ENCODE data around the gene MYO1E.
A peak's percentile ranks its signal among the peaks of the same experiment; 100 is the strongest.
"Not testable (repeated sequence)": the region's sequence is repeated elsewhere in the genome, so short reads cannot be mapped to it uniquely, and the experiment has no call there.

Gene MYO1E

GRCh38 chr15:59180945-59181600 lies 191.6 kb downstream of the MYO1E start:
- DNase-seq: no peak

DNA sequence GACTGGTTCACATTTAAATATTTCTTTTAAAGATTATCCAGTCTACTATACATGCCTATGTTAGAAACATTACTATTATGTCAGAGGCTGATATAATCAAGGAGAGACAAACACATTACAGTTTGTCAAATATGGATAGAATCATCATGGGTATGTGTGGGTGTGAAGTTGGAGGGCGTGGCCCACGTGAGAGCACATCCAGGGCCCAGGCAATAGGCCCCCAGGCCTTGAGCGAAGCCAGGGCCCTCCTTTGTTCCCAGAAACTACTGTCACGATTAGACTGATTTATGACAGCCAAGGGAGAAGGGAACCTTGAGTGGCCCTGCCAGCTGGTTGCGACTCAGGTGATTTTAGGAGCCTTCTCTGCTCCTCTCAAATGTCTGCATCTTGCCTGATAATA lies 193.0 kb downstream of the MYO1E start:
- no peak for DNase-seq

DNA sequence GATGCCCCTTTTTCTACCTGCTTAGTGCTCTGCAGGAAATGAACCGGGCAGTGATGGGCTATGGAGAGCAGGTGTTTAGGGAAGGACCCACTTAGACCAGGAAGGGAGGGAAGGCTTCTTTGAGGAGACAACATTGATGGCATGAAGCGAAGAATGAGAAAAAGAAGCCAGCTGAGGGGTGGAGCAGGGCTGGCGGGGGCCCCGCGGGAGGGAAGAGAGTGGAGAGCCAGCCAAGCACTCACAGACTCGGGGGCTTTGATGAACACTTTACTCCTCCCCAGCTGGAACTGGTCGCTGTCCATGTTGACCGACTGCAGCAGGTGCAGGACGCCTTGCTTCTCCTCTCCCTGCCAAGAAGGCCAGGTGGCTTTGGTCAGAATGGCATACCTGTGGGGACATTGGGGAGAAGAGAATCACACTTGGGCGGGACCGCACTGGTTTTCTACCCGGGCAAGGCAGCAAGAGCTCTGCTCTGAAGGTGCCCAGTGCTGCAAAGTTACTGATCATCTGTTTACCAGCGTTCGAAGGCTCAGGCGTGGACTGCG lies 194.4 kb downstream of the MYO1E start:
- DNase-seq: no peak

DNA sequence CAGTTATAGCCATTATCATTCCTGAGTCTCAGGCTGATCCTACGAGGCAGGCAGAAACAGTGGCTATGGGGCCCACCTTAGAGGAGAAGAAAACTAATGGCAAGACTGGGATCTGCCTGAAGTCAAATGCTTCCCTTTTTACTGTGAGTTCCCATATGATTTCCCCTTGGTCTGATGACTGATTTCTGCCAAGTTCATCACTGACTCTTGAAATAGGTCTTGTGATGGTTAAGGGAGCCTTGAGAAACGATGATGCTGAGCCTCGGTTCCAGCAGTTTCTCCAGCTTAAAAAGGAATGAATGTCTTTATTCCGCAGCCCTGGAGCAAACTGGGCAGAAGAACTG lies 195.4 kb downstream of the MYO1E start:
- no peak for DNase-seq

DNA sequence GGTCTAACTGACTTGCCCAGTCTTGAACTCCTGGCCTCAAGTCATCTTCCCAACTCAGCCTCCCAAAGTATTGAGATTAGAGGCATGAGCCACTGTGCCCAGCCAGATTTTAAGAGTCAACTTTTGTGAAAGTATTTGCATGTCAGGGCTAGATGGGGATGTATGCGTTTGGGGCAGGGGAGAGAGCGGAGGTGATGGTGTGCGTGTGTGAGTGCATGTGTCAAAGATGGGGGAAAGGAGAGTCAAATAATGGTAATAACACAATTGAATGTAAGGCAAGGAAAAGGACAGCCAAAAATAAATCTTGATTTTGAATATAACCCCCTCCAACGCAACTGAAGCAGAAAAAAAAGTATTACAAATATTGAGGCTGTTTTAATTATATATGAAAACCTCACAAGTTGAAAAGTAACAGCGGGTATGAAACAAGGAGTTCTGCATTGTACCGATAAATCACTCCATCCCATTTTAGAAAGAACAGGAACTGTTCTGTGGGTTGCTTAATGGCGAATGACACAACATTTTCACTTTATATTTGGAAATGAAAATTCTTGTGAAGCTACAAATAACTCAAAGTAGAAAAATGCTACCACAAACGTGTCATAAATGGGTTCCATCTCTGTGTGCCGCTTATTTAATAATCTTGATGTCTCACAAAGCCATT lies 195.9 kb downstream of the MYO1E start:
- DNase-seq: no peak

DNA sequence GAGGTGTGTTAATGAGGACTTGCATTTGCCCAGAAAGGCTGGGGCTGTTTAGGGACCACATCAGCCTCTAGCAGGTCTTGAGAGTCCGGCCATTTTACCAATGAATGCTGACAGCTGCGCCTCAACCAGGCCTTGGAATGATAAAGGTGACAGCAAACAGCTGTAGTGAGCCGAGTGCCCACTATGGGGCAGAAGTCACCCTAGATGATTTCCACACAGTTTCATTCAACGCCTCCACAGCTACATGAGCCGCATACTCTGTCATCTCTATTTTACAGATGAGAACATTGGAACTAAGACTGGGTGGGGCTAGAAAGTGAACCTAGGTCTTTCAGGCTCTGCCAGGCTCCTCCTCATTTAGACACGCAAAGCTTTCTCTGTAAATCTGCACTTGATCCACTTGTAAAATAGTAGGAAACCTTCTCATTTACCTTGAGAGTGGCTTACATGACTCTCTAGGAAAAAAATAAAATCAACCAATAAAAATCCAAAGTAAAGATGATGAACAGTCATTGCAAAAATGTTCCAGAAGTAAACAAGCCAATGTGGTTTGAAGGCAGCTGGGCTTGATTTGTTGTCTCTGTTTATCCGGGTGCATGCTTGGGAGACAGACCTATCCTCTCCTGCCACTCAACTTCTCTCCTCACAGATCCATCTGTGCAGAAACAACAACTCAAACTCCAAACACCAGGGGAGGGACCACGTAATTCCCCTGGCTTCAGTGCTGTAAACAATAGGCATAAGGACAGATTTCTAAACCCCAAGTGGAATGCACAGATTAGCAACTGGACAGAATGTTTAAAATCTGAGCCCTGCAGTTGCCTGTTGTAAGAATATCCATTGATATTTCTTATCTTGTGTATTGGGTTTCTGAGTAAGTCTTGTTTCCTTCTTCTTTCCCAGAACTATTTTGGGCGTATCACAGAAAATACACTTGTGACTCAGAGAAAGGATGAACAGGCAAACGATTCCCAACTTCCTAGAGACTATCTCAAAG lies 197.5 kb downstream of the MYO1E start:
- DNase-seq: no peak

DNA sequence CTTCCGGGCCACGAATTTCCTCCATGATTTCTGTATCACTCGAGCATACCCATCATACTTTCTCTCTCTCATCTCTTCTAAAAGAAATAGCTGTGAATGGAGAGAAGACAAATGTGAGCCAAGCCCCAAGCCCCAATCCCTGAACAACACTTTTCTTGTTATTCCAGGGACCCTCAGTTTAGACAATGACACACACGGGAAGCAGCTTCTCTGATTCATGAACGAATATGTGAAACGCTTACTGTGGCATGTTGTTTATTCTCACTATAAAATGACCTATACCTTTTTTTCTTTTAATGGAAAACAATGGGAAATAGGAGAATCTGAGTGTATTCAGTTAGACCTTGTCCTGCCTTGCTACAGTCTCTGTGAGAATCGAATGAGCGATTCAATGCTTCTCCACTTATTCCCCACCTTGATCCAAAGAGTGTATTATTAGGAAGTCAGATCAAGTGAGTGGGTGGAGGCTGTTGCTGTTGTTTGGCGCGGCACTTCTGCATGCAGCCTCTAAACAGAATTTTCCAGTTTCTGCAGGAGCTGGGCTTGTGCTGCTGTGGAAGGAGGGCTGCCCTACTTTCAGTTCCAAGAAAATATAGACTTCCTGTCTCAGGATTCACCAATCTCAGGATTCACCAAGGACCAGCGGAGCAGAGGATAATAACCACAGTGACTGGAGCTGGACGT lies 198.4 kb downstream of the MYO1E start:
- no peak for DNase-seq

DNA sequence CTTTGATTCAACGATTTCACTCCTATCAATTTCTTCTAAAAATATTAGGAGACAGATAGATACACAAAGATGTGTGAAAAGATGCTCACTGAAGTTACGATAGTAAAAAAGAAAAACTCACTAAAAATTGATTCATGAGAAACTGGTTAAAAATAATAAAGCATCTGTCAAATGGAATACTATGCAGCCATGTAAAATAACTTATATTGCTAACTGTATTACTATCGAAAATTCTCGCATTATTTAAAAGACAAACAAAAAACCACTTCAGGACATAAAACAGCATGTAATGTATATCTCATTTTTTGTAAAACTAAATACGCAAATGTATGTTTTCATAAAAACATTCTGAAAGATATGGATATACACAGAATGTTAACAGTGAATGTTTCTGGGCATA lies 199.5 kb downstream of the MYO1E start:
- no peak for DNase-seq

GRCh38 chr15:59172289-59172901 lies 200.3 kb downstream of the MYO1E start:
- DNase-seq: no peak

DNA sequence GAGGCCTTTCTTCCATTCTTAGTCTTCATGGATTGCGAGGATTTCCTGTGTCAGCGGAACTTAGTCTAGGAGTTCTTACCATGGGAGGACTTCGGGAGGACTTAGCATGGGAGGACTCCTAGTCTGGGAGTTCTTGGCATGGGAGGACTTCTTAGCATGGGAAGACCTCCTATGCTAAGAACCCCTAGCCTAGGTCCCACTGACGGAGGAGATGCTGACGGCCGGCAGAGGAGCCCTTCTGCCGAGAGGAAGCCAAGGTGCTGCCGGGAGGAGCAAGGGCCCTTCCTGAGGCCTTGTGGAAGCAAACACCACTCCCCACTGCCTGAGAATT lies 201.6 kb downstream of the MYO1E start:
- DNase-seq: no peak

DNA sequence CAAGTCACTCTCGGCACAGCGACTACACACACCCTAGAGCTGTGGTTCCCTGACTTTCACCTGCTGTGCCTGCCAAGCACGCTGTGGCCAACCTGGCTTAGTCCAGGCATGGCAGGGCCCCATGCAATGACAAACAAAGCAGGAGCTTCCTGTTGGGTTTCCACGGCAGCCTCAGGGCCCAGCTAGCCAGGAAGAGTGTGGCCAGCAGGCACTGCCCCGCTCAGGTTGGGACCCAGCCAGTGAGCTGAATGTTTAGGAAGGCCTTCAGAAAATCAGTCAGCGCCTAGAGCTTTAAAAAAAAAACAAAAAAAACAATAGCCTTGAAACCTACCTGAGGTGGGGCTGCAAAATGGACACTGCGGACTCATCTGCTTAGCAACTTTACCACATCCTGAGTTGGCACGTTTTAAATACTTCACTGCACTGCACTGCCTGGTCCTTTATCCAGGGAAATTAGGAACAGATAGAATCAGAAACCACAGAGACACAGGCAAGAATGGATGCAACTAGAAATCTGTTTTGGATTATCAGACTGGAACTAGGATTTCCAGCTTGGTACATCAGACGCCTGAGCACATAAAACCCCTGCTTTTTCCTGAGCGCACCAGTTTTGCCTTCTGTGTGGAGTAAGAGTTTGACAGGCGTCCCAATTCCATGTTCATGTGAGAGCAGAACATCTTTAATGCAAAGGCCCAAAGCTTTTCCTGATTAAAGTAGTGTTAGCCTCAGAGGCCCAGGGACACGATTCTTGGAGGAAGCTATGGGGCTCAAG lies 202.2 kb downstream of the MYO1E start:
- DNase-seq: peak; percentile 41

DNA sequence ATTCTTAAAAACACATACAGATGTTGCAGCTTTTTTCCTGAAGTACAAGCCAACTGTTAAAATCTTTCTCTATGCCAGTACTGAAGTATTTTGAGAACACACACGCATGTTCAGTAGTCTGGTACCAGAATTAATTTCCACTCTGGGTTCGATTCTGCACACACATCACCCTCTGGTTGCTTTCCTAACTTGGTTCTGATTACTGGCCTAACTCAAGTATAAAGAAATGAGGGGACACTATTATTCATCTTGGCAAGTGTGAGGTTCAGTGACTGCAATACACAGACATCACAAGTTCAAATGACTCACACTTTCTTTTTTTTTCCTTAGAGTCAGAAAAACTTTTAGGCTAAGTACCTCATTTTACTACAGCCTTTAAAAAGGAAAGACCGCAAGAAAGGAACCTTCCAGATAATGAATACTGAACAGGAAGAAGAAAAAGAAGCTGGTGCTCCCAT lies 203.4 kb downstream of the MYO1E start:
- no peak for DNase-seq

DNA sequence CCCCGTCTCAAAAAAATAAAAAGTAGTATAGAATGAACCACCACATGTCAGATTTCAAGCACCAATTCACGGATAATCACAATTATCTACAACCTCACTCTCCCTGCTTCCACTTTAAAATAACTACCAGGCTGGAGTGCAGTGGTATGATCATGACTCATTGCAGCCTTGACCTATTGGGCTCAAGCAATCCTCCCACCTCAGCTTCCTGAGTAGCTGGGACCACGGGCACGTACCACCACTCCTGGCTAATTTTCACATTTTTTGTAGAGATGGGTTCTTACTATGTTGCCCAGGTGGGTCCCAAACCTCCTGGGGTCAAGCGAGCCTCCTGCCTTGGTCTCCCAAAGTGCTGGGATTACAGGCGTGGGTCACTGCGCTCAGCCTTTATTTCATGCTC lies 204.1 kb downstream of the MYO1E start:
- no peak for DNase-seq

GRCh38 chr15:59166601-59167265 lies 205.9 kb downstream of the MYO1E start:
- DNase-seq: peak; percentile 3

DNA sequence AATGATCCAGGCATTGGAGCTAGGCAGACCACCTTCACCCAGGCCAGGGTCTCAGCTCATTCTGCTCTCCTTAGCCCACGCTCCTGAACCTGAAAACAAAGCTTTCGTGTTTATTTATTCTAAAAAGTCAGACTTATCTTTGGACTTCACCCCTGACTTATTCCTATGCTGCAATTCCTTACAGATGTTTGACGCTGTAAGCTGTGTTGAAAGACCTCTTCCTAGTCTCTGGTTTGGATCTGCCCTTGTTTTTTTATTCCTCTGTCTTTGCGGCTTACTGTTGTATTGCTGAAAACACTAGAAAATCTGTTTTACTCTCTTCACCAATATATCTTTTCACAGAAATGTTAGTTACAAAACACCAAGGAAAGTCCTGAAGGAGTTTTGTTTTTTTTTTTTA lies 206.5 kb downstream of the MYO1E start:
- no peak for DNase-seq

GRCh38 chr15:59165726-59166125 lies 206.9 kb downstream of the MYO1E start:
- DNase-seq: no peak

DNA sequence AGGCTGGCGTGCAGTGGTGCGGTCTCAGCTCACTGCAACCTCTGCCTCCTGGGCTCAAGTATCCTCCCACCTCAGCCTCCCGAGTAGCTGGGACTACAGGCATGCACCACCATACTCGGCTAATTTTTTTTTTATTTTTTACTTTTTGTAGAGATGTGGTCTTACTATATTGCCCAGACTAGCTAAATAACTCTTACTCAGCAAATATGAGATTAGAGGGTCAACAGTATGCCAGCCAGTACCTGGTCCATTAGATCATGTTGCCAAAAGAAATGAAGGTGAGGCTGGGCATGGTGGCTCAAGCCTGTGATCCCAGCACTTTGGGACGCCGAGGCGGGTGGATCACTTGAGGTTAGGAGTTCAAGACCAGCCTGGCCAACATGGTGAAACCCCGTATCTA lies 210.6 kb downstream of the MYO1E start:
- not testable (repeated sequence) for DNase-seq

DNA sequence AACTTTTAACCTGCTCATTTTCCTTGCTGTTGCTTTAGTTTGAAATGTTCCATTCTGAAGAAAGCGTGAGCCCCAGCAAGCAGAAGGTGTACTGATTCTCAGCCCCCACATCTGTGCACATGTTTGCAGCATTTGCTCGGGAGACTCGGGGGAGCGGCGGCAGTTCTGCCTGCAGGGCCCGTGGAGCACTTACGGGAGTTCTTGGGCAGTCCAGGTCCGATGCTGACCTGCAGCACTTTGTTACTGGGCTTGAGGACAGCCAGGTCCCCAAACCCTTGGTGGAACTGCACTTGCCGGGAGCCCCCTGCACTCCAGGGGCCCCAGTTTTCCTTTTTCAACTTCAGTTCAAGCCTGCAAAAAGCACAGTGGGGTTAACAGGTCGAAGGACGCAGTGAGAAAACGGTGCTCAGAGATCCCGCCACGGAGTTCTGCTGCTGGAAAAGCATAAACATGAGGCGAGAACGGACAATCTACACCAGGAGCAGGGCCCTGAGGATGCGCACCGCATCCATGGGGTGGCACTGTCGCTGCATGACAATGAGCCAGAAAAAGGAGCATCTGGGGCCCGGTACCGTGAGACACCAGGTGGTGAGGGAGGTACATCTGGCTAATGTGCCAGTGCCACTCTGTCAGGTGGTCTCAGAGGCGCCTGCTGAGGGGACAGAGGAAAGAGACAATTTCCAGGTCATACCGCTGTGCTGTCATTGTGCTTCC lies 211.6 kb downstream of the MYO1E start:
- no peak for DNase-seq

- no peak for DNase-seq
Observed at GRCh38 chr15:59159210-59159609, 213.5 kb downstream of the MYO1E start.

DNA sequence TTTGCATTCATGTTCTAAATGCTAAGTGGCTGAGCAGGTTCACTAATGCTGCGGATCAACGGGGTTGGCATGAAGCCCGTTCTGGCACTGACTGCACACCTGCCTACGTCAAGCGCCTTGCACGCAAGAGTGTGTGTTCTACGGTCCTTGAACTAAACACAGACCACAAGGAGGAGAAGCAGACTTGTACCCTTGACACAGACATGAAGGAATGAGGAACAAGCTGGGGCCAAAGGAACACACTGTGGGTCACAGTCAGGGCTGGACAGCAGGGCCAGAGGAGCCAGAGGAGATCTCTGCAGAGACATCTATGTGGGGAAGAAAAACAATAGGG lies 214.0 kb downstream of the MYO1E start:
- DNase-seq: no peak

Data from NCI-H1417 treated with DMSO at 0.1 percent for 48 hours (cell line).